Activated T-helper 1 cell treated with anti-CD3 and anti-CD28 coated beads, Interleukin-2, amount 50 U/mL, for 16 hours (primary cell): Measurements from ENCODE around the gene LDB2.
"Not testable (repeated sequence)": the region's sequence is repeated elsewhere in the genome, so short reads cannot be mapped to it uniquely, and the experiment has no call there.

Experiments
- DNase-seq, 2 donors: peaks; one replicate each; pipeline ENCODE4 v3.0.0-alpha.2; 2020; ENCODE audit warnings: low read depth in 1 of 2, low spot score in 1 of 2

The LDB2 gene

DNA sequence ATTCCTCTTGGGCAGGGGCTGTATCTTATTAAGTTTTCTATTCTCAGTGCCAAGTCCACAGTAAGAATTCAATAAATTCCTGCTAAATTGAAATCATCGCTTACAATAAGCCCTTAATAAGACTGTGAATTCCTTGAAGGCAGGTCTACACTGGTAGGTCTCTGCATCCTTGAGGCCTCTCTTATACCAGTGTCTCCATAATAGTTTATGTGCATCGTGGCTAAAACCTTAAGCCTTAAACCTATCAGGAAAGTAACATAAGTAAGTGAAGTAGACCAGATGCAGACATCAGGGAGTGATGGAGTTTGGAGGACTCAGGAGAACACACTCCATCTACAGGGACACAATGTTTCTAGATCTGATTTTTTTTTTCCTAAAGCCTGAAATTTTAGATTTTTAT is 240.3 kb downstream of the LDB2 start:
- no peak for DNase-seq

- DNase-seq = no peak
Measured at GRCh38 chr4:16655111-16655510, 243.3 kb downstream of the LDB2 start.

DNA sequence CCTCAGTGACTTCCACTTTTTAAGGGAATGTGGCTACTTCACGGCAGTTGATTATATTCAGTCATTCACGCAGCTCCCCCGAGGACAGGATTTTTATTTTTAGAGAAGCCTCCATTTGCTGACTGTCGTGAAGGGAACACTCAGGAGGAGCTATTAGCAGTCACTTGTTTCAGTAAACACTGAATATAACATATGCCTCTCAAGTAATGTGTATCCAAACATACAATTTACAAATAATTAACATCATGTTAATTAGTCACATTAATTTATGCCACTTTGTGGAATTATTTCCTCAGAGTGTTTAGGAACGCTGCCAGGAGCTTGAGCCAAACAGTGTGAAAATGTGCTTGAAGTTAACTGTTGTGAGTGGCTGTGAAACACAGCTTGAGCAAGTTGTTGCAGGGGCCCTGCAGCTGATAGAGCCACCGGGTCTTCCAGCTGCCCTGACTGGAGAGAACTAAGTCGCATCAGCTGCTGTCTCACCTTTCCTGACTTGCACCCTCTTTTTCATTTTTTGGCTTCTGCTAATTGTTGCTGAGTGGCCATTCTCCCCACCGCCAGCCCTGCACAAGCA is 245.6 kb downstream of the LDB2 start:
- no peak for DNase-seq

DNA sequence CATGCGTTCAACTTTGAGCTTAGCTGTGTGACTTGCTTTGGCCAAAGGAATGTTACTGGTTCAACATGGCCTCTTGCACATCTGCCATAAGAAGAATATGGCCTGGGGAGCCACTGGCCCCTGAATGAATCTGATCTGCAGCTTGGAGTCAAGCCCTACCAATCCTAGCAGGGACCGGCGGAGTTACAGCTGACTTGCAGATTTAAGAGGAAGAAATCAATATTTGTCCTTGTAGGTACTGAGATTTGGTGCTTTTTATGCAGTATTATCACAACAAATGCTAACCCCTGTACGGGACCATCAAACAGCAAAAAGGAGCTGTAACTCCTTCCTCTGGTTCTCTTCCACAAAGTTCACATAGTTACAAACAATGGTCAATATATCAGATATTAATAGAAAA is 252.0 kb downstream of the LDB2 start:
- DNase-seq = no peak

- DNase-seq = no peak
Measured at GRCh38 chr4:16643893-16644292, 254.6 kb downstream of the LDB2 start.

DNA sequence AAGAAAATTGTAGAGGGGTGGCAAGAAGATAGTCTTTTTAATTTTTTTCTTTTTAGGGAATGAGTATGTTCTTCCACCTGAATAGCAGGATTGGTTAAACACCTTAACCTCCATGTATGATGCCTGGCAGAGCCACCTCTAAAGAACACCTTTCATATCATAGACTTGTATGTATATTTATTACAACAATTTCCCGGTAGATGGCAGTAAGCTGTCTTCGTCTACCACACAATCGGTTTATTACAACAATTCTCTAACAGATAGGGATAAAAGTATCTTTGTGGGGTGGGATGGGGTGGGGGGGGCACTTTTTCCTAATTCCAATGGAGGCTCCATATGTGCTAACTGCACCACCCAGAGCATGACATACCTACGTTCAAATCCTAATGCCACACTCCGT is 255.5 kb downstream of the LDB2 start:
- no peak for DNase-seq

- DNase-seq = no peak
Measured at GRCh38 chr4:16641971-16642370, 256.5 kb downstream of the LDB2 start.

DNA sequence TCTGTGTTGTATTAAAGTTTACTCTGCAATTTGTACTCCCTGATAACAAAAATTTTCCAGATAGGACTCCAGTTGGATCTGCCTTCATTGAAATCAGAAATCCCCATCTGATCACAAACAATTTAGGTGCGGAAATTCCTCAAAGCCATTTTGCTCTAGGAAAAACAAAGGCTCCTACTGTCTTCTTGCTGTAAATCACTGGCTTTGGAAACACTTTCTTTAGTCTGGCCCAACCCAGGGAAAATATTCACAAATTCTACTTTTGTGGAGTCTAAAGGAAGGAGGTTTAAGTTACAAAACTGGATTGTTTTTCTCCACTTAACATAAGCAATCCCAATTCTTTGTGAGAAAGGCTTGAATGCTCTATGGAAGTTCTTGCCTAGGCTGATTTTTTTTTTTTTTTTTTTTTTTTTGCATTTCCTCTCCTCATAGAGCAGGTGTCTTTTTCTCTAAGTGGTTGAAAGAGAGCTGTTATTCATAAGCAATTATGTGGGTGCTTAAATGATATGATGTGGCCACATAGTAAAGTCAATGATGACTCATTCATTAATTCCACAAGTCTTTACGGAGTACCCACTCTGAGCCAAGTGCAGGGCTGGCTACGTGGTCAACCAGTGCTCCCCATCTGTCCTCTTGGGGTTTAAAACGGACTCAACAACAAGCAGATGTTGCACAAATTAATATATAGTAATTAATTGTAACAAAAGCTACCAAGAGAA is 261.4 kb downstream of the LDB2 start:
- no peak for DNase-seq

DNA sequence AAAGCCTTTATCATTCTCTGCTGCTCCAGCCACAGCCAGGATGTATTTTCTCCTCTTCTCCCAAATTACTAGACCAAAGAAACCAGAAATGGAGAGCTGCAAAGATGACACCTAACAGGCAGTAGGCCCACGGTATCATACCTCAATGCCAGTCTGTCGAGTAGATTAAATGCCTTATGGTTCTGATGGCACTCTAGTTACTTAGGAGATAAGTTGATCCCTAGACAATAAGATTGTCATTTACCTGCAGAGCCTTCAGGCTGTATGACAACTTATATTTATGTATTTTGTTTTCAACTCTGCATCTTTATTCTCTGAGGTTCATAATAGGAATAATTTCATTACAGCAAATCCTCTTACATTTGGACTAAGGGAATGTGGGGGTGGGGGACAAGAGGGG is 262.1 kb downstream of the LDB2 start:
- no peak for DNase-seq

DNA sequence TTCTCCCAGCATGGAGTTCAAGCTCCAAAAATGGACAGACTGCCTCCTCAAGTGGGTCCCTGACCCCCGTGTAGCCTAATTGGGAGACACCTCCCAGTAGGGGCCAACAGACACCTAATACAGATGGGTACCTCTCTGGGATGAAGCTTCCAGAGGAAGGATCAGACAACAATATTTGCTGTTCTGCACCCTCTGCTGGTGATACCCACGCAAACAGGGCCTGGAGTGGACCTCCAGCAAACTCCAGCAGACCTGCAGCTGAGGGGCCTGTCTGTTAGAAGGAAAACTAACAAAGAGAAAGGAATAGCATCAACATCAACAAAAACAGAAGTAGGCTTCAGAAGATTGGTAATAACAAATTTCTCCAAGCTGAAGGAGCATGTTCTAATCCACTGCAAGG is 269.2 kb downstream of the LDB2 start:
- DNase-seq = not testable (repeated sequence)

GRCh38 chr4:16628835-16629234 is 269.6 kb downstream of the LDB2 start:
- DNase-seq = not testable (repeated sequence)

- no peak for DNase-seq
Measured at GRCh38 chr4:16627999-16628398, 270.4 kb downstream of the LDB2 start.

DNA sequence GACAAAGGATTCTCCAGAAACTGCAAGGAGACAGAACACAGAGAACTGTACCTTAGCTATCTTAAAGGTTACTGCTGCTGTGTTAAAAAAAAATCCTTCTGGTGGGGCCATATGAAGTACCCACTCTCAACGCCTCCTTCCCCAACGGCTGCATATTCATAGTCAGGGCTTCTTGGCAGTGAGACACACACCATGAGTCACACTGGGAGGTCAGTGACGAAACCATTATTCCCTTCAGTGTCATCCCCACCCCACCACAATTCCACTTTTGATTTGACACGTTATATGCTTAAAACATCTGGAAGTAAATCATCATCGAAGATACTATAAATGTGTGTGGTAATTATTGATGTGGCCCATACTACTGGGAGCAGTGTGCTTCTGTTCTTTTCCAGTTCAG is 271.5 kb downstream of the LDB2 start:
- no peak for DNase-seq

DNA sequence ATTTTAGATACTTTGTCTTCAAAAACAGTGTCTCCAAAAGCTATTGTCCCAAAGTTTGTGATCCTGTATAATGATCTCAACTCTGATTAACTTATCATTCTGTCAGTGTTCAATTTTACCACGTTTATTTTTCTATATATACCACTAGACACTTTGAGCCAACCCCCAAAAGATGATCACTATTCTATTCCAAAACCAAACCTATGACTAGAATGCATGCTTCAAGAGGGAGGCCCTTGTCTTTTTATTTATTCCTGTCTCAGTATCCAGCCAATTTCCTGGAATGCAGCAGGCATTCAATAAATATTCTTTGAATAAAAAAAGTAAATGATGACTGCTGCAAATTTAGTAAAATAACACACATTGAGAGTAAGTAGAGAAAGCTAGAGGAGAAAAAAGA is 275.6 kb downstream of the LDB2 start:
- DNase-seq = no peak

- no peak for DNase-seq
Measured at GRCh38 chr4:16617435-16617834, 281.0 kb downstream of the LDB2 start.

GRCh38 chr4:16617011-16617410 is 281.4 kb downstream of the LDB2 start:
- no peak for DNase-seq

DNA sequence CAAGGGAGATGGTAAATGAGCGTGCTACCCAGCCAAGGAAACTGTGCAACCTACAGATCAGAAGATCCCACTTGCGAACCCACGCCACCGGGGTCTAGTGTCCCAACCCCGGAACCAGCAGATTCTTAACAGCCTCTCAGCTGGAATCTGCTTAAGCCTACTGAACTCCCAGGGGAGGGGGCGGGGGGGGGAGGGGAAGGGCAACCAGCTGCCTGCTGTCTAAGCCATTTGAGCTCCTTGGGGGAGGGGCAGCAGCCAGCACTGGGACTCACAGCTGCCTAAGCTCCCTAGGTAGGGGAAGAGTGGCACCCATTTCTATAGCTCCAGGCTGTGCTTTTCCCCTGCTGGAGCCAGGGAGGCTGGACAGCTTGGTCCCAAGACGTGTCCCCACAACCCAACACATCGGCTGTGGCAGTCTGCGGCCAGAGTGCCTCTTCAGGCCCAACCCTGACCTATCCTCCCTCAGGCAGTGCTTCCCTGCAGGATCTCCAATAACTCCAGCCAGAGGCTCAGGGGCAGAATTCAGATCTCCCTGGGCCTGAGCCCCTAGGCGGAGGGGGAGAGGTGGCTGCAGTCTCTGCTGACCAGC is 289.2 kb downstream of the LDB2 start:
- no peak for DNase-seq

GRCh38 chr4:16608611-16609125 is 289.8 kb downstream of the LDB2 start:
- DNase-seq = no peak

- DNase-seq = no peak
Measured at GRCh38 chr4:16608123-16608522, 290.3 kb downstream of the LDB2 start.

GRCh38 chr4:16607241-16608066 is 291.0 kb downstream of the LDB2 start:
- DNase-seq = no peak

GRCh38 chr4:16606691-16607090 is 291.8 kb downstream of the LDB2 start:
- no peak for DNase-seq

- DNase-seq = no peak
Measured at GRCh38 chr4:16603178-16603577, 295.3 kb downstream of the LDB2 start.
